Coronary artery (tissue), 2 donors: ENCODE results near the gene IER3IP1.

Experiments
- DNase-seq: peaks from one replicate; pipeline ENCODE4 v3.0.0-alpha.2; 2017; ENCODE audit warnings: low spot score
- H3K27ac ChIP-seq, 2 donors: fragments of 200-600 bp; sonication (generic); one replicate each; pipeline ENCODE4 v1.5.1; 2016 to 2019
- H3K4me3 ChIP-seq: fragments of 200-600 bp; sonication (generic); 2 replicates; pipeline ENCODE4 v1.5.1; 2016; ENCODE audit warnings: mild to moderate bottlenecking, moderate library complexity
- CTCF ChIP-seq: fragments of 200-600 bp; sonication (generic); IDR thresholded peaks from one replicate; pipeline ENCODE4 v1.5.1; 2019; ENCODE audit warnings: antibody characterized with exemption

IER3IP1 gene

GRCh38 chr18:47174545-47175116, 1.5 kb downstream of the IER3IP1 start:
- no peak for TF ChIP-seq CTCF
- H3K27ac ChIP-seq, result no peak overlapping the region
- peak overlapping the region; percentile 94 for H3K4me3 ChIP-seq

GRCh38 chr18:47172476-47172875, 3.7 kb downstream of the IER3IP1 start:
- no peak for TF ChIP-seq CTCF
- DNase-seq, result no peak

More at GRCh38 chr18:47174545-47175116, 1.5 kb downstream of the IER3IP1 start:
- no peak for DNase-seq

GRCh38 chr18:47168913-47169312, 7.3 kb downstream of the IER3IP1 start:
- DNase-seq, result no peak
- no peak for TF ChIP-seq CTCF
- no peak overlapping the region for H3K4me3 ChIP-seq
- H3K27ac ChIP-seq, result no peak overlapping the region

More at GRCh38 chr18:47172476-47172875, 3.7 kb downstream of the IER3IP1 start:
- H3K27ac ChIP-seq, result no peak overlapping the region
- H3K4me3 ChIP-seq, result no peak overlapping the region

- DNase-seq, result no peak
- Histone ChIP-seq H3K27ac (no peak overlapping the region), H3K4me3 (no peak overlapping the region)
- TF ChIP-seq CTCF, result no peak
Measured at GRCh38 chr18:47168509-47168908, 7.7 kb downstream of the IER3IP1 start.

- Histone ChIP-seq H3K27ac (no peak overlapping the region), H3K4me3 (no peak overlapping the region)
- no peak for DNase-seq
- no peak for TF ChIP-seq CTCF
Measured at GRCh38 chr18:47166294-47166693, 9.9 kb downstream of the IER3IP1 start.

- H3K4me3 ChIP-seq, result no peak overlapping the region
- DNase-seq, result no peak
Measured at GRCh38 chr18:47163241-47163640, 12.9 kb downstream of the IER3IP1 start.

More at GRCh38 chr18:47163241-47163640, 12.9 kb downstream of the IER3IP1 start:
- no peak overlapping the region for H3K27ac ChIP-seq
- no peak for TF ChIP-seq CTCF
